ENCODE results near the gene FBXL7. TPM values are rescaled to one million over a fixed set of nuclear protein-coding genes. Genes with fewer than 3 reads are reported as not detected.
A peak's percentile ranks its signal among the peaks of the same experiment; 100 is the strongest.

The FBXL7 gene
- total and polyA plus RNA-seq, 10 donors: 1.1 to 12.9 (median 8.3) TPM

DNA sequence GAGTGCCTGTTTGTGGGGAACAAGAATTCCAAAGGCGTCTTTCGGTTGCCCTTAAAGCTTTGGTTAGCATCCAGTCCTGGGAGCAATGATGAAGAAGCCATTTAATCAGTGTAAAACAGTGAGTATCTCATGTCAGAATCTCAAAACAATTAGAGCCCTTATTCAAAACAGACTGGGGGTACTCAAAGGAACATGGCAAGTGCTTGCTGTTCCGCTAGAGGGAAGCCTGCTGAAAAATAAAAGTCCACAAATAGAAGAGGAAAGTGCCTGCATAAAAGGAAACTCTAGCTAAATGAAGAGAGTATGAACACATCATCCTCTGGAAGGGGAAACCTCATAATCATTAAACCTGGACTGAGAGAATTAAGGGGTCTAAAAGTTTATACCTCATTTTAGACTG lies 26.4 kb downstream of the FBXL7 start:
- intact Hi-C loops (cut with DNase I; ENCODE audit: low total_unique reads): no loop called here
- Histone ChIP-seq H3K4me3 (no peak overlapping the region), H3K9me3 (peaks cover 0 to 5% (median 0%) of the 10 kb centered on the region in 8 donors), H3K36me3 (no peaks in the 10 kb centered on the region), H3K4me1 (peaks cover 0 to 7% (median 0%) of the 10 kb centered on the region in 6 donors), H3K27me3 (replicated peaks in 1 of 7) (no peaks in the 10 kb centered on the region), H3K27ac (peak overlapping the region in 3 of 8 donors; percentile 23 to 28 (median 25))
- no peak for DNase-seq
- WGBS, 5 donors: 86 to 90% (median 89%) methylated on average over 3 of the region's 3 CpGs
- TF ChIP-seq, protein P1, sequence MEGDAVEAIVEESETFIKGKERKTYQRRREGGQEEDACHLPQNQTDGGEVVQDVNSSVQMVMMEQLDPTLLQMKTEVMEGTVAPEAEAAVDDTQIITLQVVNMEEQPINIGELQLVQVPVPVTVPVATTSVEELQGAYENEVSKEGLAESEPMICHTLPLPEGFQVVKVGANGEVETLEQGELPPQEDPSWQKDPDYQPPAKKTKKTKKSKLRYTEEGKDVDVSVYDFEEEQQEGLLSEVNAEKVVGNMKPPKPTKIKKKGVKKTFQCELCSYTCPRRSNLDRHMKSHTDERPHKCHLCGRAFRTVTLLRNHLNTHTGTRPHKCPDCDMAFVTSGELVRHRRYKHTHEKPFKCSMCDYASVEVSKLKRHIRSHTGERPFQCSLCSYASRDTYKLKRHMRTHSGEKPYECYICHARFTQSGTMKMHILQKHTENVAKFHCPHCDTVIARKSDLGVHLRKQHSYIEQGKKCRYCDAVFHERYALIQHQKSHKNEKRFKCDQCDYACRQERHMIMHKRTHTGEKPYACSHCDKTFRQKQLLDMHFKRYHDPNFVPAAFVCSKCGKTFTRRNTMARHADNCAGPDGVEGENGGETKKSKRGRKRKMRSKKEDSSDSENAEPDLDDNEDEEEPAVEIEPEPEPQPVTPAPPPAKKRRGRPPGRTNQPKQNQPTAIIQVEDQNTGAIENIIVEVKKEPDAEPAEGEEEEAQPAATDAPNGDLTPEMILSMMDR (IDR thresholded peaks at IDR 0.05 in 8 of 11, conservative IDR thresholded peaks at IDR 0.05 in 3 of 11): no peak
- TF ChIP-seq POLR2AphosphoS5 (IDR thresholded peaks at IDR 0.05): no peak

DNA sequence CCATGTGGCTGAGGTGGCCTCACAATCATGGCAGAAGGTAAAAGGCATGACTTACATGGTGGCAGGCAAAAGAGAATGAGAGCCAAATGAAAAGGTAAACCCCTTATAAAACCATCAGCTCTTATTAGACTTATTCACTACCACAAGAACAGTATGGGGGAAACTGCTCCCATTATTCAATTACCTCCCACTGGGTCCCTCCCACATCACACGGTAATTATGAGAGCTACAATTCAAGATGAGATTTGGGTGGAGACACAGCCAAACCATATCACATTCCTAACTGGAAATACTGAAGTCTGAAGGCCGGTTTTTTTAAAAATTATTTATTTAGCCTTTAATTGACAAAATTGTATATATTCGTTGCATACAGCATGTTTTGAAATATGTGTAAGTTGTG lies 28.5 kb downstream of the FBXL7 start:
- no peaks in the 10 kb centered on the region for H3K27me3 ChIP-seq (replicated peaks in 1 of 7)
- H3K4me3 ChIP-seq: no peak overlapping the region
- peaks cover 0 to 5% (median 0%) of the 10 kb centered on the region in 8 donors for H3K9me3 ChIP-seq
- H3K4me1 ChIP-seq: peaks cover 0 to 7% (median 0%) of the 10 kb centered on the region in 6 donors
- no peak for DNase-seq
- TF ChIP-seq POLR2AphosphoS5 (IDR thresholded peaks at IDR 0.05): no peak
- TF ChIP-seq, protein P1 (IDR thresholded peaks at IDR 0.05 in 8 of 11, conservative IDR thresholded peaks at IDR 0.05 in 3 of 11): no peak
- TF ChIP-seq POLR2A (IDR thresholded peaks at IDR 0.05): no peak
- H3K36me3 ChIP-seq: no peaks in the 10 kb centered on the region
- no peak overlapping the region for H3K27ac ChIP-seq
- WGBS, 5 donors: 83 to 94% (median 92%) methylated on average over 3 of the region's 3 CpGs
- intact Hi-C loops (cut with DNase I; ENCODE audit: low total_unique reads): no loop called here

DNA sequence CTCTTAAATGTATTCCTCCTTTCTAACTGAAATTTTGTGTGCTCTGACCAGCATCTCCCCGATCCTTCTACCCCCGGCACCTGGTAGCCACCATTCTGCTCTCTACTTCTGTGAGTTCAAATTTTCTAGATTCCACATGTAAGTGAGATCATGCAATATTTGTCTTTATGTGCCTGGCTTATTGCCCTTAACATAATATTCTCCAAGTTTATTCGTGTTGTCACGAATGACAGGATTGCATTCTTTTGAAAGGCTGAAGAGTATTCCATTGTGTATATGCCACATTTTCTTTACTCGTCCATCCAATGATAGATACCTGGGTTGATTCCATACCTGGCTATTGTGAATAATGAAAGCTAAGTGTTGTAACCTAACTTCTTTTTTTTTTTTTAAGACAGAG lies 29.0 kb downstream of the FBXL7 start:
- 88 to 93% (median 89%) methylated on average over 5 of the region's 5 CpGs for WGBS, 5 donors
- H3K4me3 ChIP-seq: no peak overlapping the region

DNA sequence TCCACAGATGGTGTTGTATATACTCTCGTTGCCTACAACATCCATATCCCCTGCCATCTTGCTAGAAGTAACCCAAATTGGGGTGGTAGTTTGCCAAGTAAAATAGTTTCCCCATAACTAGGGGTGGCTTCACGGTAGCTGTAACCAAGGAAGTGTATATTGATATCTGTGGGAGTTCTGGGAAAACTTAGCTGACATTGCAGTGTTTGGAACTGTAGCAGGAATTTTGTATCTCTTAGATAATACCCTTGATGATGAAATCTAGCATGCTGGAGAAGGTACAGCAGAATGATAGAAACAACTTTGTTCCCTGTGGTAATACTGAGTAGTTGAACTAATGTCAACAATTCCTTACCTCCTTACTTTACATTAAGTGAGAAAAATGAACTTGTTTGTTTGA lies 29.8 kb downstream of the FBXL7 start:
- 74 to 86% (median 80%) methylated on average over 2 of the region's 2 CpGs for WGBS, 5 donors
- DNase-seq: no peak
- no peak overlapping the region for H3K27ac ChIP-seq
- H3K9me3 ChIP-seq: peaks cover 0 to 5% (median 0%) of the 10 kb centered on the region in 8 donors
- no peak overlapping the region for H3K4me3 ChIP-seq
- TF ChIP-seq, protein P1 (IDR thresholded peaks at IDR 0.05 in 8 of 11, conservative IDR thresholded peaks at IDR 0.05 in 3 of 11): no peak
- TF ChIP-seq POLR2AphosphoS5 (IDR thresholded peaks at IDR 0.05) (no peak), POLR2A (IDR thresholded peaks at IDR 0.05) (no peak)
- no peaks in the 10 kb centered on the region for H3K36me3 ChIP-seq
- no peaks in the 10 kb centered on the region for H3K27me3 ChIP-seq (replicated peaks in 1 of 7)
- intact Hi-C loops (cut with DNase I; ENCODE audit: low total_unique reads): no loop called here
- H3K4me1 ChIP-seq: peaks cover 0 to 7% (median 0%) of the 10 kb centered on the region in 6 donors

More for the DNA sequence above, 29.0 kb downstream of the FBXL7 start:
- Histone ChIP-seq H3K9me3 (peaks cover 0 to 5% (median 0%) of the 10 kb centered on the region in 8 donors), H3K36me3 (no peaks in the 10 kb centered on the region), H3K27me3 (replicated peaks in 1 of 7) (no peaks in the 10 kb centered on the region), H3K27ac (no peak overlapping the region), H3K4me1 (peaks cover 0 to 7% (median 0%) of the 10 kb centered on the region in 6 donors)
- DNase-seq: no peak
- intact Hi-C loops (cut with DNase I; ENCODE audit: low total_unique reads): no loop called here
- TF ChIP-seq, protein P1 (IDR thresholded peaks at IDR 0.05 in 8 of 11, conservative IDR thresholded peaks at IDR 0.05 in 3 of 11): no peak
- TF ChIP-seq POLR2AphosphoS5 (IDR thresholded peaks at IDR 0.05) (no peak), POLR2A (IDR thresholded peaks at IDR 0.05) (no peak)

All from spleen (tissue), 11 donors.